ENCODE data around the gene NRGN.

The NRGN gene

DNA sequence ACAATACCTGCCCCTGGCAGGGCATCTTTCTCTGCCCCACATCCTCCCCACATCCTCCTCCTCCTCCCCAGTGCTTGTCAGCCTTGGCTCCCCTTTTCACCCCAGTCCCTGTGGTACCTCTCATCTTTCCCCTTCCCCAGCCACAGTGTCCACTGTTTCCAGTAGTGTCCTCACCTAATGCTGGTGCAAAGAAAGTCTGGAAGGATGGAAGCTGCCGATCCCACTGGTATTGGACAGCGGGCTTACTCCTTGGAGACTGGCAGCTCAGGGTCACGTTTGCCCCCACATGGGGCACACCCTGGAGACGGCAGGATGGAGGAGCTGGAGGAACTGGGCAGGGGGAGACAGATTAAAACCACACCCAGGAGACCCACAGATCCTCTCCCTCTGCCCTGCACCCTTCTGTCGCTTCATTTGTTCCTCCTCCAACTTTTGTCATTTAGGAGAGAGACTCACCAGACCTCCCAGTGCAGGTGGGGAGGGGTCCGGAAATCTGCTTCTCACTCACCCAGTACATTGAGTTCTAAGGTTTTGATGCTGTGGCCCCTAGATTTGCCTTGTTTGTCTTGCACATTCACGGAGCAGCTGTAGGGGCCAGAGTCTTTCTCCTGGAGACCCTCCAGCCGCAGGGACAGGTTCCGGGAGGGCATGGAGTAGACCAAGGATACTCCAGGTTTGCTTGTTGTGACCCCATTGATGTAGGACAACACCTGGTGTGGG lies 16.5 kb downstream of the NRGN start:
- H3K27me3 ChIP-seq (replicated peaks; ENCODE audit: control insufficient read depth, insufficient read depth, low read length, poor library complexity, severe bottlenecking): peaks cover 32% of the 10 kb centered on the region
- H3K9me3 ChIP-seq (ENCODE audit: control insufficient read depth, low read length): no peaks in the 10 kb centered on the region
- no peak overlapping the region for H3K4me3 ChIP-seq (ENCODE audit: insufficient read depth, low read depth, low read length, poor library complexity, severe bottlenecking)
- peaks cover 23% of the 10 kb centered on the region for H3K4me1 ChIP-seq (ENCODE audit: control insufficient read depth, insufficient read depth, low read length, poor library complexity, severe bottlenecking)
- H3K36me3 ChIP-seq (ENCODE audit: control insufficient read depth, insufficient read depth, low read length): no peaks in the 10 kb centered on the region
- no peak for DNase-seq
- no peak overlapping the region for H3K27ac ChIP-seq (ENCODE audit: insufficient read depth, low read length, poor library complexity, severe bottlenecking)

DNA sequence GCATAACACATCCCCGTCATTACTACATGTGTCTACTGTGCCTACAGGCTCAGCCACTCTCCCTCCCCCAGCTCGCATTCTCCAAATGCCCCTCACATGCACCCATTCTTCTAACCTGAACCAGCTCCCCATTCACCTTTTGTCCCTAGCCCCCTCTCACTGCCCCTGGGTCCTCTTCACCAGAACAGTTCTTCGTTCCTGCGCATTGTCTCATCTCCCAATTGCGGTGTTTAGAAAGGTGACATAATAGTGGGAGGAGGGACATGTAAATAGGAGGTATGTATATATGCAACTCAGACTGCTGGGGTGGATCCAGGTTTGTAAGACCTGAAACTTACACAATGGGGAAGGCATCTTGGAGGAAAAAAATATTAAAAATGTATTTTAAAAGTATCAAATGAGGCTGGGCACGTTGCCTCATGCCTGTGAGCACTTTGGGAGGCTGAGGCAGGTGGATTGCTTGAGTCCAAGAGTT lies 17.0 kb downstream of the NRGN start:
- H3K27ac ChIP-seq (ENCODE audit: insufficient read depth, low read length, poor library complexity, severe bottlenecking): no peak overlapping the region
- H3K4me3 ChIP-seq (ENCODE audit: insufficient read depth, low read depth, low read length, poor library complexity, severe bottlenecking): no peak overlapping the region
- peaks cover 38% of the 10 kb centered on the region for H3K27me3 ChIP-seq (replicated peaks; ENCODE audit: control insufficient read depth, insufficient read depth, low read length, poor library complexity, severe bottlenecking)
- no peaks in the 10 kb centered on the region for H3K36me3 ChIP-seq (ENCODE audit: control insufficient read depth, insufficient read depth, low read length)
- no peak for DNase-seq
- H3K9me3 ChIP-seq (ENCODE audit: control insufficient read depth, low read length): no peaks in the 10 kb centered on the region
- peaks cover 29% of the 10 kb centered on the region for H3K4me1 ChIP-seq (ENCODE audit: control insufficient read depth, insufficient read depth, low read length, poor library complexity, severe bottlenecking)

DNA sequence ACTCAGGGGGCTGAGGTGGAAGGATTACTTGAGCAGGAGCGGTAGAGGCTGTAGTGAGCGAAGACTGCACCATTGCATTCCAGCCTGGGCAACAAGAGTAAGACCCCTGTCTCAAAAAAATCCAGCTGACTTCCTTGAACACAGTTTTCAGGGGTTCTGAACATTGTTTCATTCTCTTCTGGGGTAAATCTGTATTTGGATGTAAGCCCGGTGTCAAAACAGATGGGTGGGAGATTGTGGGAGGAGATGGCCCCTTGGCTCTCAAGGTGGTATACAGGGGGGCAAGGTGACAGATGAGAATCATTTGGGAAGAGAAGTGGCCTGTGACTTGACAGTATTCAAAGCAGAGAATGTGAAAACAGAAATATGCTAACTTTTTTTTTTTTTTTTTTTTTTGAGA lies 17.6 kb downstream of the NRGN start:
- Histone ChIP-seq H3K36me3 (ENCODE audit: control insufficient read depth, insufficient read depth, low read length) (no peaks in the 10 kb centered on the region), H3K27ac (ENCODE audit: insufficient read depth, low read length, poor library complexity, severe bottlenecking) (no peak overlapping the region), H3K27me3 (replicated peaks; ENCODE audit: control insufficient read depth, insufficient read depth, low read length, poor library complexity, severe bottlenecking) (peaks cover 40% of the 10 kb centered on the region), H3K4me3 (ENCODE audit: insufficient read depth, low read depth, low read length, poor library complexity, severe bottlenecking) (no peak overlapping the region), H3K9me3 (ENCODE audit: control insufficient read depth, low read length) (no peaks in the 10 kb centered on the region), H3K4me1 (ENCODE audit: control insufficient read depth, insufficient read depth, low read length, poor library complexity, severe bottlenecking) (peaks cover 32% of the 10 kb centered on the region)
- no peak for DNase-seq

DNA sequence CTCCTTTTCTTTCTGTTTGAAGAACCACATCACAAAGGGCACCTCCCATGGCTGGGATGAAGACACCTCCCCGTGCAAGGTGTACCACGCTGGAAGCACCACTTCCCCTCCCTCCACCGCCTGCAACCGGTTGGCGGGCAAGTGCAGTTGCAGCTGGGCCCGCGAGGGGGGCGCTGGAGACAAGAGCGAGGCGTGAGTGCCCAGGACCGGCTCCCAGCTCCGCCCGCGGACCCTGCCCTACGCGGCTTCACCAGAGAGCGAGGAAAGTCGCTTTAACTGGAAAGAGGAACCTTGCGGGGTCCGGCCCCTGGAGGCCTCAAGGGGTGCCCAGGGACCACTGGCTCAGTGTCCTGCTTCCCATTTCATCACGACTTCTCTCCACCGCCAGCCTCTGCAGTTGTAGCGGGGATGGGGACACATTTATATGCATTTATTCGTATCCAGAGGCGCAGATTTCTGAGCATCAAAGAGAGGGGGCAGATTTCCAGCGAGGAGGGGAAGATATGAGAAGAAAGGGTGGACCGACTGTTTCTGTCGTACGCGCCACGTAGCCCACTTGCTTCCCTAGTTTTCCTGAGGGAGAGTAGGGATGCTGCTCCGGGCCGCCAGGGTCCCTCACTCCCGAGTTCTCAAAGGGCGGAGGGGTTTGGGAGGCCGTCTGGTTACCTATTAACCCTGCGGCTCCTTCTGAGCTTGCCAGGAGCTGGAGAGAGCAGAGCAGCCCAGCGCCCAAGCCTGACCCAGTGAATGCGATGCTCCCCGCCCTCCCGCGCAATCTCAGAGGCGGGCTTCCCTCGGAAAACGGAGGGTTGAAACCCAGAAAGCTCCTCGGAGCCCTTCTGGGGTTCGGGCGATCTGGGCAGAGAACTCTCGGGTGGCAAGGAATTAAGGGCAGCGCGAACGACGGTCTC lies 18.9 kb downstream of the NRGN start:
- Histone ChIP-seq H3K36me3 (ENCODE audit: control insufficient read depth, insufficient read depth, low read length) (no peaks in the 10 kb centered on the region), H3K4me3 (ENCODE audit: insufficient read depth, low read depth, low read length, poor library complexity, severe bottlenecking) (peak overlapping the region; percentile 24), H3K27ac (ENCODE audit: insufficient read depth, low read length, poor library complexity, severe bottlenecking) (no peak overlapping the region), H3K4me1 (ENCODE audit: control insufficient read depth, insufficient read depth, low read length, poor library complexity, severe bottlenecking) (peaks cover 37% of the 10 kb centered on the region), H3K9me3 (ENCODE audit: control insufficient read depth, low read length) (no peaks in the 10 kb centered on the region), H3K27me3 (replicated peaks; ENCODE audit: control insufficient read depth, insufficient read depth, low read length, poor library complexity, severe bottlenecking) (peaks cover 43% of the 10 kb centered on the region)
- peak; percentile 25 to 54 (median 41) for DNase-seq

DNA sequence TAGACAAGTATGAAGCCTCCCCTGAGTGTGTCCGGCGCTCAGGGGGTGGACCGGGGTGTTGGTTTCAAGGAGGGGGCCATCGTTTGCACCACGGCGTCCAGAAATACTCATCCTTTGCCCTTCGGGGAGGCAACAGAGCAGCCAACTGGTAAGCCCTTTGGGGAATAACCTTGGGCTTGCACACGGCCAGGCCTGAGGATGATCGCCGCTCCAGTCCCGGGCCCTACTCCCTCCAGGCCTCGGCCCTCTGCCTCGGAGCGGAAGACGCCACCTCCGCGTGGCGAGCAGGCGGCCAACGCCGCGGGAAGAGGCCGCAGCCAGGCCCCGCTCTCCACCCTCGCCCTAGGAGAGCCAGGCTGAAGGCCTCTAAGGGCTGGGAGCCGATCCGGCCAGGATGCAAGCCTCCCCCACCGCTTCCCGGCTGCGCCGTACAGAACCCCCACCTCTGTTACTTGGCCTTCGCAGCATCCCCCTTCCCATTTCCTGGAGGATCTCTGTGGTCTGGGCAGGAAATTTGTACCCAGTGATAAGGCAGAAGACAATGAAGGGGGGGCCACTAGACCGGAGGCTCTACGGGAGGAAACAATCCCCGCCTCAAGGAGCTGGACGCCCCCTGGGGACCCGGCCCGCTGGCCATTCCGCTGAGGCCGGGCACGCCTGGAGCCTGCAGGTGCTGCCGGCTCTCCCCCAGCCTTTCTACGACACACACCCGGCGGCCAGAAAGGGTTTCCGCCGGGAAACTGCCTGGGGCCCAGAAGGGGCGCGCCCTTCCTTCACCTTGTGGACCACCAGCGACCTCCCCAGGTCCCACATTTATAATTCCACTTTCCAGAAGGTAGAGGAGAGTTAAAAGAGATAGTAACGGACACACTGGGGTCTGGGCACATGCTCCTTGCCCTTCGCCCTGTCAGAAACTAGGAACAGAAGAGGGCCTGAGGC lies 19.8 kb downstream of the NRGN start:
- no peaks in the 10 kb centered on the region for H3K9me3 ChIP-seq (ENCODE audit: control insufficient read depth, low read length)
- H3K4me1 ChIP-seq (ENCODE audit: control insufficient read depth, insufficient read depth, low read length, poor library complexity, severe bottlenecking): peaks cover 37% of the 10 kb centered on the region
- H3K27ac ChIP-seq (ENCODE audit: insufficient read depth, low read length, poor library complexity, severe bottlenecking): no peak overlapping the region
- peak overlapping the region; percentile 24 for H3K4me3 ChIP-seq (ENCODE audit: insufficient read depth, low read depth, low read length, poor library complexity, severe bottlenecking)
- no peaks in the 10 kb centered on the region for H3K36me3 ChIP-seq (ENCODE audit: control insufficient read depth, insufficient read depth, low read length)
- peaks cover 43% of the 10 kb centered on the region for H3K27me3 ChIP-seq (replicated peaks; ENCODE audit: control insufficient read depth, insufficient read depth, low read length, poor library complexity, severe bottlenecking)
- no peak for DNase-seq

DNA sequence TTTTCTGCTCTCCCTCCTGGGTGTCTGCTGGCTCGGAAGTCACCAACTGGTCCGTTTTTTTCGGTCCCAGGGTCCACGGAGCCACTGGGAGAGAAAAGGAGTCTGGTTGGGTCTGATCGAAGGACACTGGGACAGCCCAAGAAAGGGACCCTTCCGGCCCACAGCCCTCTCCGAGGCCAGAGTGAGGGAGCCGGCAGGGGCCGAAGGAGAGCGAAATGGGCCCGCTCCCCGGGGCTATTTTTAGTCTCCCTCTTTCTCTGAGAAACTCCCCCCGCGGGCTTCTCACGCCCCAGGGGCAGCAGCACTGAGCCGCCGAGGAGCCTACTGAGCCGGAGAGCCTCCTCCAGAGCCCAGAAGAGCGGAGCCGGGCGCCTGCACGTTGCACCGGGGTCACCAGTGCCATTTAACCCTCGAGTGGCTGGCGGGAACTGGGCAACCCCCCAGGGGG lies 20.5 kb downstream of the NRGN start:
- no peak overlapping the region for H3K4me3 ChIP-seq (ENCODE audit: insufficient read depth, low read depth, low read length, poor library complexity, severe bottlenecking)
- H3K36me3 ChIP-seq (ENCODE audit: control insufficient read depth, insufficient read depth, low read length): no peaks in the 10 kb centered on the region
- H3K27ac ChIP-seq (ENCODE audit: insufficient read depth, low read length, poor library complexity, severe bottlenecking): no peak overlapping the region
- H3K4me1 ChIP-seq (ENCODE audit: control insufficient read depth, insufficient read depth, low read length, poor library complexity, severe bottlenecking): peaks cover 37% of the 10 kb centered on the region
- no peaks in the 10 kb centered on the region for H3K9me3 ChIP-seq (ENCODE audit: control insufficient read depth, low read length)
- peaks cover 43% of the 10 kb centered on the region for H3K27me3 ChIP-seq (replicated peaks; ENCODE audit: control insufficient read depth, insufficient read depth, low read length, poor library complexity, severe bottlenecking)
- DNase-seq: no peak

DNA sequence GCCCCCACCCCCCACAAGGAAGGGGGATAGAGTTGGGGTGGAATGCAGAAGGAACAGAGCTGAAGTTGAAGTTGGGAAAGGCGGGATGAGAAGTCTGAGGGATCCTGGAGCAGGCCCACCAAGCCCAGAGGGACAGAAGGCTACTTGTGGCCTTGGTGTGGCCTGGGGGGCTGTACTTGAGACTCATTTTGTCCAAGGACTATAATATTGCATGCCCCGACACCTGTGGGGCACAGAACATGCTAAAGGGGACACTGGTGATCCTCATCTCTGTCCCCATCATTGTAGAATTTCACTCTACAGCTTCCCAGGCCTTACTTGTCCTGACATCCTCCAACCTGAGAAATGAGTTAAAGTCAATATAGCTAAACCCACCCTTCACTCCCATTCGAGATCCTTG lies 21.1 kb downstream of the NRGN start:
- no peak overlapping the region for H3K27ac ChIP-seq (ENCODE audit: insufficient read depth, low read length, poor library complexity, severe bottlenecking)
- no peaks in the 10 kb centered on the region for H3K36me3 ChIP-seq (ENCODE audit: control insufficient read depth, insufficient read depth, low read length)
- no peak for DNase-seq
- peaks cover 37% of the 10 kb centered on the region for H3K4me1 ChIP-seq (ENCODE audit: control insufficient read depth, insufficient read depth, low read length, poor library complexity, severe bottlenecking)
- H3K9me3 ChIP-seq (ENCODE audit: control insufficient read depth, low read length): no peaks in the 10 kb centered on the region
- H3K27me3 ChIP-seq (replicated peaks; ENCODE audit: control insufficient read depth, insufficient read depth, low read length, poor library complexity, severe bottlenecking): peaks cover 43% of the 10 kb centered on the region
- no peak overlapping the region for H3K4me3 ChIP-seq (ENCODE audit: insufficient read depth, low read depth, low read length, poor library complexity, severe bottlenecking)

DNA sequence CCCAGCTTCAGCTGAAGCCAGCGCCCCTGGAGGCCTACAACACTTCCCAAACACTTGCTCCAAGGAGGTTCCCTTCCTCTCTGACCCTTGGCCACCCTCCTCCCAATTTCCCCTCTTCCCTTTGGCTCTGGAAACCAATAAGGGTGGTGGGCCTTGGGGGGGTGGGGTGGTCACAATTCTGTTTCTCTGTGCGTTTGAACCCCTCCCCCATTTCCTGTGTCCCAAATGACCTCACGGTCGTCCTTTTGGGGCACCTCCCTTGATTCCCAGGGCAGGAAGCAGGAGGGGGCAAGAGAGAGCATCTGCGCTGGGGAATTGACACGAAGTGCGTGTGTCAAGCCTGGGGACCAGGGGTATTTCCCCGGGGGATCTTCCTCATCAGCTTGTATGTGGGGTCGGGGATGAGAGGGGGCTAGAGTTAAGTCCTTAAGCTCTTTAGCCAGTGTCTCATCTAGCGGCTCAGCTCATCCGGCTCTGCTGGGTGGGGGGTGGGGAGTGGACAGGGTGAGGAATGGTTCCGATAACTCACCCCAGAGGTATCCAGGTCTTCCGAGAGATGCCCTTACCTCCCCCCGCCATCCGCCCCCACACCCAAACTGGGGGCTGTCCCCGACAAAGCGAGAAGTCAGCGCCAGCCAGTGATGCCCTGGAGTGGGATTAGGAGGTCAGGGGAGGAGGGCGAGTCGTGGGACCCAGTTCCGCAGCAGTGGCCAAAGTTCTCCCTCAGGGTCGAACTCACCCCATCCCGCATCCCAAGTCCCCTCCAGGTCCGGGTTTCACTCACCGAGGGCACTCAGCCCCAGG lies 21.8 kb downstream of the NRGN start:
- DNase-seq: no peak
- H3K27me3 ChIP-seq (replicated peaks; ENCODE audit: control insufficient read depth, insufficient read depth, low read length, poor library complexity, severe bottlenecking): peaks cover 41% of the 10 kb centered on the region
- H3K4me1 ChIP-seq (ENCODE audit: control insufficient read depth, insufficient read depth, low read length, poor library complexity, severe bottlenecking): peaks cover 37% of the 10 kb centered on the region
- H3K4me3 ChIP-seq (ENCODE audit: insufficient read depth, low read depth, low read length, poor library complexity, severe bottlenecking): peak overlapping the region; percentile 70
- no peaks in the 10 kb centered on the region for H3K36me3 ChIP-seq (ENCODE audit: control insufficient read depth, insufficient read depth, low read length)
- no peaks in the 10 kb centered on the region for H3K9me3 ChIP-seq (ENCODE audit: control insufficient read depth, low read length)
- no peak overlapping the region for H3K27ac ChIP-seq (ENCODE audit: insufficient read depth, low read length, poor library complexity, severe bottlenecking)

DNA sequence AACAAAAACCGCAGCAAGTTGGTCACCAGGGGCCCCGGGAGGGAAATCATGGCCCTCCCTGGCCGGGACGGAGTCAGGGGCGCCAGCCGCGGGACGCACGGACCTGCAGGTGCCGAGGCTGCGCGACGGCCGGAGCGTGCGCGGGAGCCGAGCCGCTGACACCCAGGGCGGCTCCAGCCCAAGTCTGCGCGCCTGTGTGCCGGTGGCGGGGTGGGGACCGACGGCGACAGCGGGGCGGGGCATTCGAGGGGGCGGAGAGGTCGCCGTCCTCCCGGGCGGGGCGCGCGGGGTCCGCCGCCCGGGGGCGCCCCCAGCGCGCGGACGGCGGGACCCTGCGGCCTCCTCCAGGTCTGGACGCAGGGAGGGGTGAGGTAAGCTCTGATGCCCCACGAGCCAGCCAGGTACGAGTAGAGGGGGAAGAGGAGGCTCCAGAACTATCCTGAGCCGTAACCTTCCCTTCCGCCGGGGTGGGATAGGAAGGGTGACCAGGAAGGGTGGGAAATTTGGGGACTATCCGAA lies 22.4 kb downstream of the NRGN start, which contains the start of gene ESAM:
ESAM (minus strand) TSS at position 186 of the 519 bp plus-strand sequence; CDS start at position 50, 136 bp downstream.
- Histone ChIP-seq H3K9me3 (ENCODE audit: control insufficient read depth, low read length) (no peaks in the 10 kb centered on the region), H3K27ac (ENCODE audit: insufficient read depth, low read length, poor library complexity, severe bottlenecking) (no peak within 1 kb of the TSS), H3K36me3 (ENCODE audit: control insufficient read depth, insufficient read depth, low read length) (no peaks in the 10 kb centered on the region), H3K4me1 (ENCODE audit: control insufficient read depth, insufficient read depth, low read length, poor library complexity, severe bottlenecking) (peaks cover 37% of the 10 kb centered on the region), H3K27me3 (replicated peaks; ENCODE audit: control insufficient read depth, insufficient read depth, low read length, poor library complexity, severe bottlenecking) (peaks cover 40% of the 10 kb centered on the region), H3K4me3 (ENCODE audit: insufficient read depth, low read depth, low read length, poor library complexity, severe bottlenecking) (peak within 1 kb of the TSS; percentile 70)
- peak; percentile 43 to 55 (median 44) for DNase-seq

All from effector memory CD4-positive, alpha-beta T cell (primary cell).